GM23338 (cell line): Measurements from ENCODE around the gene TTLL3. TPM values are rescaled to one million over a fixed set of nuclear protein-coding genes. Genes with fewer than 3 reads are reported as not detected.

Source experiments
- ATAC-seq: fragments of 200-7000 bp; cut with Tn5 transposase; 3 replicates; pipeline ENCODE4 v1.9.1; 2020
- DNase-seq: peaks from one replicate; pipeline ENCODE4 v3.0.0-alpha.2; 2015; ENCODE audit warnings: low spot score
- H2AFZ ChIP-seq: fragments of 200-600 bp; sonication (generic); 2 replicates; pipeline ENCODE4 v1.8.0; 2016; ENCODE audit warnings: antibody characterized with exemption, mild to moderate bottlenecking, moderate library complexity
- H3F3A ChIP-seq: fragments of 200-600 bp; sonication (generic); replicated peaks from 2 replicates; pipeline ENCODE4 v1.8.0; 2017; ENCODE audit warnings: antibody characterized with exemption, mixed run types, low read depth
- H3K27ac ChIP-seq: fragments of 200-600 bp; sonication (generic); 2 replicates; pipeline ENCODE4 v1.6.1; 2016; ENCODE audit warnings: low read depth
- H3K27me3 ChIP-seq: fragments of 200-600 bp; sonication (generic); 2 replicates; pipeline ENCODE4 v1.8.0; 2016; ENCODE audit warnings: mild to moderate bottlenecking, mixed run types, moderate library complexity; ENCODE audit not compliant: insufficient read depth
- H3K36me3 ChIP-seq: fragments of 200-600 bp; sonication (generic); 2 replicates; pipeline ENCODE4 v1.8.0; 2016; ENCODE audit warnings: mild to moderate bottlenecking; ENCODE audit not compliant: insufficient read depth
- H3K4me1 ChIP-seq: fragments of 200-600 bp; sonication (generic); 2 replicates; pipeline ENCODE4 v1.8.0; 2016; ENCODE audit warnings: mild to moderate bottlenecking, moderate library complexity; ENCODE audit not compliant: insufficient read depth
- H3K4me2 ChIP-seq: fragments of 200-600 bp; sonication (generic); 2 replicates; pipeline ENCODE4 v1.7.1; 2017; ENCODE audit warnings: mixed run types
- H3K4me3 ChIP-seq: fragments of 200-600 bp; sonication (generic); 2 replicates; pipeline ENCODE4 v1.6.1; 2016; ENCODE audit warnings: mixed run types
- H3K79me2 ChIP-seq: fragments of 200-600 bp; sonication (generic); replicated peaks from 2 replicates; pipeline ENCODE4 v1.8.0; 2017; ENCODE audit warnings: mild to moderate bottlenecking; ENCODE audit not compliant: insufficient read depth
- H3K9me2 ChIP-seq: fragments of 200-600 bp; sonication (generic); 2 replicates; pipeline ENCODE4 v1.8.0; 2017; ENCODE audit not compliant: insufficient read depth
- H4K20me1 ChIP-seq: fragments of 200-600 bp; sonication (generic); replicated peaks from 2 replicates; pipeline ENCODE4 v1.8.0; 2017; ENCODE audit warnings: mild to moderate bottlenecking; ENCODE audit not compliant: insufficient read depth
- H3K27ac Mint-ChIP-seq: 2 replicates; pipeline ENCODE4 v1.8.0; 2020; ENCODE audit warnings: inconsistent platforms, mild to moderate bottlenecking, moderate library complexity, mixed read lengths
- H3K27me3 Mint-ChIP-seq: 3 replicates; pipeline ENCODE4 v1.8.0; 2022; ENCODE audit warnings: low read depth, mild to moderate bottlenecking, moderate library complexity, mixed read lengths, inconsistent platforms; ENCODE audit not compliant: insufficient read depth, poor library complexity
- H3K36me3 Mint-ChIP-seq: 3 replicates; pipeline ENCODE4 v1.8.0; 2021; ENCODE audit warnings: low read depth, mild to moderate bottlenecking, inconsistent platforms, moderate library complexity, mixed read lengths
- H3K4me1 Mint-ChIP-seq: 3 replicates; pipeline ENCODE4 v1.8.0; 2020; ENCODE audit warnings: mild to moderate bottlenecking, inconsistent platforms, mixed read lengths
- H3K4me3 Mint-ChIP-seq: 3 replicates; pipeline ENCODE4 v1.8.0; 2021; ENCODE audit warnings: moderate library complexity, mild to moderate bottlenecking, inconsistent platforms, mixed read lengths
- H3K9me3 Mint-ChIP-seq: 3 replicates; pipeline ENCODE4 v1.8.0; 2020; ENCODE audit warnings: moderate library complexity, mild to moderate bottlenecking, inconsistent platforms, mixed read lengths
- CREB1 ChIP-seq: fragments of 250-450 bp; sonication (Bioruptor Pico); IDR thresholded peaks from 2 replicates; pipeline ENCODE4 v1.5.0; 2020; ENCODE audit warnings: low read depth, mild to moderate bottlenecking, moderate library complexity
- CTCF ChIP-seq, 2 experiments: fragments of 200-600 bp in 1 of 2; sonication (generic) in 1 of 2; conservative IDR thresholded peaks; 2 replicates each; pipeline versions ENCODE4 v1.5.1 to v1.6.1; 2016 to 2017; ENCODE audit warnings: antibody characterized with exemption in 2 of 2, low read depth in 2 of 2, mild to moderate bottlenecking in 2 of 2, moderate library complexity in 1 of 2
- EZH2 ChIP-seq: fragments of 200-600 bp; sonication (generic); IDR thresholded peaks from one replicate; pipeline ENCODE4 v1.8.0; 2017; ENCODE audit warnings: antibody characterized with exemption, mild to moderate bottlenecking, low read depth; ENCODE audit not compliant: unreplicated experiment
- EZH2phosphoT487 ChIP-seq: fragments of 200-600 bp; sonication (generic); IDR thresholded peaks from one replicate; pipeline ENCODE4 v1.8.1; 2018; ENCODE audit warnings: antibody characterized with exemption; ENCODE audit not compliant: unreplicated experiment
- JUNB ChIP-seq: IDR thresholded peaks from one replicate; pipeline ENCODE4 v1.6.1; 2016; ENCODE audit warnings: antibody characterized with exemption; ENCODE audit not compliant: unreplicated experiment
- NANOG ChIP-seq: IDR thresholded peaks from 2 replicates; pipeline ENCODE4 v1.6.1; 2016; ENCODE audit warnings: antibody characterized with exemption, borderline replicate concordance
- POLR2AphosphoS5 ChIP-seq: IDR thresholded peaks from 2 replicates; pipeline ENCODE4 v1.6.1; 2016; ENCODE audit warnings: antibody characterized with exemption, low read depth
- REST ChIP-seq: IDR thresholded peaks from one replicate; pipeline ENCODE4 v1.6.1; 2018; ENCODE audit warnings: antibody characterized with exemption; ENCODE audit not compliant: unreplicated experiment
- STAT1 ChIP-seq: IDR thresholded peaks from one replicate; pipeline ENCODE4 v1.6.1; 2016; ENCODE audit warnings: antibody characterized with exemption; ENCODE audit not compliant: unreplicated experiment
- ZNF114 ChIP-seq: fragments of 250-450 bp; sonication (Bioruptor Pico); IDR thresholded peaks from 2 replicates; pipeline ENCODE4 v1.5.0; 2020; ENCODE audit warnings: mild to moderate bottlenecking, moderate library complexity
- ZNF331 ChIP-seq: fragments of 250-450 bp; sonication (Bioruptor Pico); IDR thresholded peaks from 2 replicates; pipeline ENCODE4 v1.5.0; 2020; ENCODE audit warnings: low read depth, mild to moderate bottlenecking, moderate library complexity
- polyA plus RNA-seq: library from polyadenylated mRNA; unstranded; fragments of >200 nt; fragmentation: Nextera tagmentation; extraction: Ambion mirVana; gene quantifications from 2 replicates; pipeline ENCODE4 v1.2.1, GENCODE V29; 2016
- total RNA-seq: library from RNA; depleted of rRNA; stranded (reverse); fragments of >200 nt; shearing (Covaris generic); gene quantifications from 2 replicates; pipeline ENCODE4 v1.2.3, GENCODE V29; 2014
- TF ChIP-seq, protein P1 (sequence below): IDR thresholded peaks from 2 replicates; pipeline ENCODE4 v1.6.1; 2016; ENCODE audit warnings: antibody characterized with exemption
- TF ChIP-seq, protein P2 (sequence below): fragments of 250-450 bp; sonication (Bioruptor Pico); IDR thresholded peaks from 2 replicates; pipeline ENCODE4 v1.5.0; 2020; ENCODE audit warnings: mild to moderate bottlenecking, moderate library complexity

TTLL3 gene
- total and polyA plus RNA-seq, 2 experiments from 2014 or later = 3.7 to 5.3 TPM

- Histone ChIP-seq H3K27ac (no peak overlapping the region), H3K9me2 (no peaks in the 10 kb centered on the region), H3F3A (no peaks in the 10 kb centered on the region), H4K20me1 (no peaks in the 10 kb centered on the region; the same call in 1 of the 2 replicates), H3K79me2 (no peaks in the 10 kb centered on the region), H3K27me3 (peaks cover 5% of the 10 kb centered on the region; the same call in 1 of the 2 replicates), H3K4me3 (no peak overlapping the region), H2AFZ (no peak overlapping the region), H3K36me3 (no peaks in the 10 kb centered on the region; the same call in 1 of the 2 replicates), H3K4me2 (no peak overlapping the region), H3K4me1 (no peaks in the 10 kb centered on the region)
- peaks cover 10% of the 10 kb centered on the region; the same call in 1 of the 3 replicates for H3K4me1 Mint-ChIP-seq
- DNase-seq (no peak), ATAC-seq (no peak)
- no peak overlapping the region for H3K27ac Mint-ChIP-seq
- no peak overlapping the region for H3K4me3 Mint-ChIP-seq
- no peaks in the 10 kb centered on the region for H3K9me3 Mint-ChIP-seq
- H3K27me3 Mint-ChIP-seq = peaks cover 16% of the 10 kb centered on the region
- peaks cover 23% of the 10 kb centered on the region for H3K36me3 Mint-ChIP-seq
- TF ChIP-seq EZH2 (no peak), ZNF331 (CRISPR knock-in tag) (no peak), STAT1 (no peak), CTCF (conservative IDR thresholded peaks at IDR 0.05; ENCODE audit: low read depth in 2 of 2) (no peak), POLR2AphosphoS5 (no peak), REST (no peak), EZH2phosphoT487 (no peak), JUNB (no peak), NANOG (no peak), CREB1 (CRISPR knock-in tag) (no peak), ZNF114 (no peak)
- TF ChIP-seq, protein P1, sequence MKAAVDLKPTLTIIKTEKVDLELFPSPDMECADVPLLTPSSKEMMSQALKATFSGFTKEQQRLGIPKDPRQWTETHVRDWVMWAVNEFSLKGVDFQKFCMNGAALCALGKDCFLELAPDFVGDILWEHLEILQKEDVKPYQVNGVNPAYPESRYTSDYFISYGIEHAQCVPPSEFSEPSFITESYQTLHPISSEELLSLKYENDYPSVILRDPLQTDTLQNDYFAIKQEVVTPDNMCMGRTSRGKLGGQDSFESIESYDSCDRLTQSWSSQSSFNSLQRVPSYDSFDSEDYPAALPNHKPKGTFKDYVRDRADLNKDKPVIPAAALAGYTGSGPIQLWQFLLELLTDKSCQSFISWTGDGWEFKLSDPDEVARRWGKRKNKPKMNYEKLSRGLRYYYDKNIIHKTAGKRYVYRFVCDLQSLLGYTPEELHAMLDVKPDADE = no peak
- TF ChIP-seq, protein P2, sequence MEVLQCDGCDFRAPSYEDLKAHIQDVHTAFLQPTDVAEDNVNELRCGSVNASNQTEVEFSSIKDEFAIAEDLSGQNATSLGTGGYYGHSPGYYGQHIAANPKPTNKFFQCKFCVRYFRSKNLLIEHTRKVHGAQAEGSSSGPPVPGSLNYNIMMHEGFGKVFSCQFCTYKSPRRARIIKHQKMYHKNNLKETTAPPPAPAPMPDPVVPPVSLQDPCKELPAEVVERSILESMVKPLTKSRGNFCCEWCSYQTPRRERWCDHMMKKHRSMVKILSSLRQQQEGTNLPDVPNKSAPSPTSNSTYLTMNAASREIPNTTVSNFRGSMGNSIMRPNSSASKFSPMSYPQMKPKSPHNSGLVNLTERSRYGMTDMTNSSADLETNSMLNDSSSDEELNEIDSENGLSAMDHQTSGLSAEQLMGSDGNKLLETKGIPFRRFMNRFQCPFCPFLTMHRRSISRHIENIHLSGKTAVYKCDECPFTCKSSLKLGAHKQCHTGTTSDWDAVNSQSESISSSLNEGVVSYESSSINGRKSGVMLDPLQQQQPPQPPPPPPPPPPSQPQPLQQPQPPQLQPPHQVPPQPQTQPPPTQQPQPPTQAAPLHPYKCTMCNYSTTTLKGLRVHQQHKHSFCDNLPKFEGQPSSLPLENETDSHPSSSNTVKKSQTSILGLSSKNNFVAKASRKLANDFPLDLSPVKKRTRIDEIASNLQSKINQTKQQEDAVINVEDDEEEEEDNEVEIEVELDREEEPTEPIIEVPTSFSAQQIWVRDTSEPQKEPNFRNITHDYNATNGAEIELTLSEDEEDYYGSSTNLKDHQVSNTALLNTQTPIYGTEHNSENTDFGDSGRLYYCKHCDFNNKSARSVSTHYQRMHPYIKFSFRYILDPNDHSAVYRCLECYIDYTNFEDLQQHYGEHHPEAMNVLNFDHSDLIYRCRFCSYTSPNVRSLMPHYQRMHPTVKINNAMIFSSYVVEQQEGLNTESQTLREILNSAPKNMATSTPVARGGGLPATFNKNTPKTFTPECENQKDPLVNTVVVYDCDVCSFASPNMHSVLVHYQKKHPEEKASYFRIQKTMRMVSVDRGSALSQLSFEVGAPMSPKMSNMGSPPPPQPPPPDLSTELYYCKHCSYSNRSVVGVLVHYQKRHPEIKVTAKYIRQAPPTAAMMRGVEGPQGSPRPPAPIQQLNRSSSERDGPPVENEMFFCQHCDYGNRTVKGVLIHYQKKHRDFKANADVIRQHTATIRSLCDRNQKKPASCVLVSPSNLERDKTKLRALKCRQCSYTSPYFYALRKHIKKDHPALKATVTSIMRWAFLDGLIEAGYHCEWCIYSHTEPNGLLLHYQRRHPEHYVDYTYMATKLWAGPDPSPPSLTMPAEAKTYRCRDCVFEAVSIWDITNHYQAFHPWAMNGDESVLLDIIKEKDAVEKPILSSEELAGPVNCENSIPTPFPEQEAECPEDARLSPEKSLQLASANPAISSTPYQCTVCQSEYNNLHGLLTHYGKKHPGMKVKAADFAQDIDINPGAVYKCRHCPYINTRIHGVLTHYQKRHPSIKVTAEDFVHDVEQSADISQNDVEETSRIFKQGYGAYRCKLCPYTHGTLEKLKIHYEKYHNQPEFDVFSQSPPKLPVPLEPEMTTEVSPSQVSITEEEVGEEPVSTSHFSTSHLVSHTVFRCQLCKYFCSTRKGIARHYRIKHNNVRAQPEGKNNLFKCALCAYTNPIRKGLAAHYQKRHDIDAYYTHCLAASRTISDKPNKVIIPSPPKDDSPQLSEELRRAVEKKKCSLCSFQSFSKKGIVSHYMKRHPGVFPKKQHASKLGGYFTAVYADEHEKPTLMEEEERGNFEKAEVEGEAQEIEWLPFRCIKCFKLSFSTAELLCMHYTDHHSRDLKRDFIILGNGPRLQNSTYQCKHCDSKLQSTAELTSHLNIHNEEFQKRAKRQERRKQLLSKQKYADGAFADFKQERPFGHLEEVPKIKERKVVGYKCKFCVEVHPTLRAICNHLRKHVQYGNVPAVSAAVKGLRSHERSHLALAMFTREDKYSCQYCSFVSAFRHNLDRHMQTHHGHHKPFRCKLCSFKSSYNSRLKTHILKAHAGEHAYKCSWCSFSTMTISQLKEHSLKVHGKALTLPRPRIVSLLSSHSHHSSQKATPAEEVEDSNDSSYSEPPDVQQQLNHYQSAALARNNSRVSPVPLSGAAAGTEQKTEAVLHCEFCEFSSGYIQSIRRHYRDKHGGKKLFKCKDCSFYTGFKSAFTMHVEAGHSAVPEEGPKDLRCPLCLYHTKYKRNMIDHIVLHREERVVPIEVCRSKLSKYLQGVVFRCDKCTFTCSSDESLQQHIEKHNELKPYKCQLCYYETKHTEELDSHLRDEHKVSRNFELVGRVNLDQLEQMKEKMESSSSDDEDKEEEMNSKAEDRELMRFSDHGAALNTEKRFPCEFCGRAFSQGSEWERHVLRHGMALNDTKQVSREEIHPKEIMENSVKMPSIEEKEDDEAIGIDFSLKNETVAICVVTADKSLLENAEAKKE = no peak
These were observed 48.1 kb upstream of the TTLL3 start for GRCh38 chr3:9761919-9762318.
